Testis (tissue), 3 donors: Measurements from ENCODE around the gene KRT2. TPM values are rescaled to one million over a fixed set of nuclear protein-coding genes. Genes with fewer than 3 reads are reported as not detected.

ENCODE experiments used
- DNase-seq: peaks from one replicate; pipeline ENCODE4 v3.0.0-alpha.2; 2019
- H3K27ac ChIP-seq, 2 donors: fragments of 200-600 bp; sonication (generic); one replicate each; pipeline ENCODE4 v1.5.1; 2019
- H3K27me3 ChIP-seq: fragments of 200-600 bp; sonication (generic); one replicate; pipeline ENCODE4 v1.5.1; 2019
- H3K36me3 ChIP-seq: fragments of 200-600 bp; sonication (generic); one replicate; pipeline ENCODE4 v1.5.1; 2017; ENCODE audit warnings: low read depth; ENCODE audit errors: missing control alignments
- H3K4me1 ChIP-seq: fragments of 200-600 bp; sonication (generic); one replicate; pipeline ENCODE4 v1.5.1; 2019
- H3K4me3 ChIP-seq, 2 donors: fragments of 200-600 bp; sonication (generic); one replicate each; pipeline ENCODE4 v1.5.1; 2017 to 2019
- H3K9me3 ChIP-seq: fragments of 200-600 bp; sonication (generic); one replicate; pipeline ENCODE4 v1.5.1; 2017
- CTCF ChIP-seq, 3 experiments: fragments of 450-650 bp in 2 of 3; fragments of 200-600 bp in 1 of 3; sonication (generic) in 1 of 3; IDR thresholded peaks; one replicate each; pipeline ENCODE4 v1.5.1; 2016 to 2019; ENCODE audit warnings: antibody characterized with exemption in 3 of 3, mild to moderate bottlenecking in 2 of 3, moderate library complexity in 1 of 3
- POLR2A ChIP-seq: fragments of 450-650 bp; IDR thresholded peaks from one replicate; pipeline ENCODE4 v1.6.1; 2017; ENCODE audit warnings: antibody characterized with exemption, mild to moderate bottlenecking, moderate library complexity
- WGBS, 2 donors: methylation state at CpG; one replicate each; pipeline ENCODE4 v1.1.5; 2018; 5-methylcytosine and 5-hydroxymethylcytosine counted together
- intact Hi-C: fragments of 100-400 bp; cut with DNase I; formaldehyde crosslinking; loops from one replicate; pipeline ENCODE4 v1.15.1; 2023; ENCODE audit warnings: low total_unique reads
- polyA plus RNA-seq: library from polyadenylated mRNA; stranded (reverse); fragments of 350-450 nt; fragmentation: Illumina TruSeq; extraction: RNeasy Lipid Tissue Mini Kit (QIAGEN cat#74804); gene quantifications from one replicate; pipeline ENCODE4 v1.2.3, GENCODE V29; 2014; ENCODE audit warnings: low read depth, low replicate concordance; ENCODE audit not compliant: insufficient read depth
- total RNA-seq, 2 donors: library from RNA; depleted of rRNA; stranded (reverse); fragments of >200 nt; gene quantifications; one replicate each; pipeline ENCODE4 v1.2.3, GENCODE V29; 2016

KRT2 gene
- total and polyA plus RNA-seq, 3 donors from 2014 or later: not detected

DNA sequence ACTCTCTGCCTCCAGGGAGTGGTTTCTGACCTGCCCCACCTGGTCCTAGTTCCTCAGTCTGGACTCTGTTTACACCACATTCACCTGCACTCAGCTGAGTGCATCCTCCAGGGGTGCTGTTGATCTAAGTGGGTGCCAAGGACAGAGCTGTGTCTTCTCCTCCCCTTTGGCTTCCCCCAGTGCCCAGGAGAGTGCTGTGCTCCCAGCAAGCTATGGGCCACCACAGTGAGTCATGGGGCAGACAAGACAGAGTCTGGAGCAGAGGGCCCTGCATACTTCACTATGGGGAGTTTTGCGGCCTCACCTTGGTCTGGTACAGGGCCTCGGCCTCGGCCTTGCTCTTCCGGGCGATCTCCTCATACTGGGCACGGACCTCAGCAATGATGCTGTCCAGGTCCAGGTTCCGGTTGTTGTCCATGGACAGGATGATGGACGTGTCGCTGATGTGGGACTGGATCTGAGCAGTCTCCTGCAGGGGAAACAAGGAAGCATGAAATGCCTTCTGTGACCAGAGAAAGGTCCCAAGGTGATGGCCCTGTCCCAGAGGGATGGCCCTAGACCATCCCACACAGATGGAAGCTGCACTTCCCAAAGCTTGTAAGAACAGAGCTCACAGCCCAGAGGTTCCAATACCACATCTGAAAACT, 38.5 kb downstream of the KRT2 start:
- Histone ChIP-seq H3K9me3 (no peaks in the 10 kb centered on the region), H3K4me1 (no peaks in the 10 kb centered on the region), H3K36me3 (no peaks in the 10 kb centered on the region), H3K27me3 (no peaks in the 10 kb centered on the region), H3K27ac (no peak overlapping the region), H3K4me3 (no peak overlapping the region)
- no peak for DNase-seq
- TF ChIP-seq CTCF (IDR thresholded peaks at IDR 0.05) (no peak), POLR2A (no peak)
- WGBS, 2 donors: 92 to 94% methylated on average over 7 to 9 of the region's 9 CpGs
- intact Hi-C loops: no loop called here

DNA sequence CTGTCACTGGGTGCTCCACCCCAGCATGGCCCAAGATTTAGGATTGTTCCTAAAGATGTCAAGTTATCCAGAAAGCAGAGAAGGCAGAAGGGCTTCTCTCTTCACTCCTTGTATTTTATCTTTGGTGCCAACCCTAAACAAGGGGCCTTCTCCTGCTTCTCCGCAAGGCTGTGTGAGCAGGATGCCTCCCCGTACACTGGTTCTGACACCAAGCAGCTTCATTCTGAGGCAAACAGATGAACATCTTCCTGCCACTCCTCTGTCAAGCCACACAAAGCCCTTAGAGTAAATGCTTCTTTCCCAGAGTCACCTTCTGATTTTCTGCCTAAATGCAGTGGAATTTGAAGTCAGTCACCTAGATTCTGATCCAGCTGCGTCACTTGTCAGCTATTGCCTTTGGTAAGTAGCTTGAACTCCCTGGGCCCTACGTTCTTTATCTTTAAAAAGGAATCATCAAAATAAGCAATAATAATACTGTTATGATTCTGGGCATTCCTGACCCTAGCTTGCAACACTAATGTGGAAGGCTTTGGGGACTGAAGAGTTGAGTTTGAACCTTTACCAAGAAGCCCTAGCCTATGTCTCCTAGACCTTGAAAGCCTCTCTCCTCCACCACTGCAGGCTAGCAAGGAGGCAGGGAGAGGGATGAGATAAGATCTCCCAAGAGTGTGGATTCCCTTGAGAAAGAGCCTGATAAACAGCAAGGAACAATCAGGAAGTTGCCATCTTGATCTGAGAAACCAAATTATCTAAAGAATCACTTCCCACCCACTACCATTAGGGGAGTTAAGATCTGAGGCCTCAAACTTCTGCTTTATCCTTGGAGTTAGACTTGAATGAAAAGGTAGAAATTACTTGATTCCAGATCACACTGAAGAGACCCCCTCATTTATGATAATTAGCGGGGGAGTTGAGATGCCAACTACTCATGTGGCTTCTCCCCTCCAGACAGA, 39.3 kb downstream of the KRT2 start:
- H3K27me3 ChIP-seq: no peaks in the 10 kb centered on the region
- H3K9me3 ChIP-seq: no peaks in the 10 kb centered on the region
- no peaks in the 10 kb centered on the region for H3K36me3 ChIP-seq
- intact Hi-C loops: no loop called here
- H3K4me3 ChIP-seq: no peak overlapping the region
- DNase-seq: no peak
- 88 to 91% methylated on average over 5 of the region's 5 CpGs for whole genome bisulfite sequencing, 2 donors
- no peak for TF ChIP-seq POLR2A
- TF ChIP-seq CTCF (IDR thresholded peaks at IDR 0.05): no peak
- no peak overlapping the region for H3K27ac ChIP-seq
- H3K4me1 ChIP-seq: no peaks in the 10 kb centered on the region

DNA sequence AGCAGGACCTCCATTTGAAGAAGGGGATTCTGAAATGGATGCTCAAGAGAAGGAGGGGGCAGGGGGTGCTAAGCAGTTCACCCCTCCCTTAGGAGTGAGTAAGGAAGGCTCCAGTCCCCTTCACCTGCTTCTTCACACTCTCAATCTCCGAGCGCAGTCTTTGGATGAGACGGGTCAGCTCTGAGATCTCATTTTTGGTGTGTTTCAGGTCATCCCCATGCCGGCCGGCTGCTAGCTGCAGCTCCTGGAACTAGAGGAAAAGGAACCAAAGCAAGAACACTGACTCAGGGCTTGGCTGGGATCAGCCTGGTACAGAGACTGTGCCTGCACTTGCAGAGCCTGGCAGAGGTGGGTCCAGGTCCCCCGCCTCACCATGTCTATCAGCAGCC, 40.9 kb downstream of the KRT2 start:
- TF ChIP-seq POLR2A: no peak
- TF ChIP-seq CTCF (IDR thresholded peaks at IDR 0.05): no peak
- no peak overlapping the region for H3K4me3 ChIP-seq
- H3K4me1 ChIP-seq: no peaks in the 10 kb centered on the region
- no peaks in the 10 kb centered on the region for H3K36me3 ChIP-seq
- WGBS, 2 donors: 93 to 98% methylated on average over 6 of the region's 6 CpGs
- intact Hi-C loops: no loop called here
- no peaks in the 10 kb centered on the region for H3K27me3 ChIP-seq
- H3K9me3 ChIP-seq: no peaks in the 10 kb centered on the region
- no peak overlapping the region for H3K27ac ChIP-seq
- no peak for DNase-seq

DNA sequence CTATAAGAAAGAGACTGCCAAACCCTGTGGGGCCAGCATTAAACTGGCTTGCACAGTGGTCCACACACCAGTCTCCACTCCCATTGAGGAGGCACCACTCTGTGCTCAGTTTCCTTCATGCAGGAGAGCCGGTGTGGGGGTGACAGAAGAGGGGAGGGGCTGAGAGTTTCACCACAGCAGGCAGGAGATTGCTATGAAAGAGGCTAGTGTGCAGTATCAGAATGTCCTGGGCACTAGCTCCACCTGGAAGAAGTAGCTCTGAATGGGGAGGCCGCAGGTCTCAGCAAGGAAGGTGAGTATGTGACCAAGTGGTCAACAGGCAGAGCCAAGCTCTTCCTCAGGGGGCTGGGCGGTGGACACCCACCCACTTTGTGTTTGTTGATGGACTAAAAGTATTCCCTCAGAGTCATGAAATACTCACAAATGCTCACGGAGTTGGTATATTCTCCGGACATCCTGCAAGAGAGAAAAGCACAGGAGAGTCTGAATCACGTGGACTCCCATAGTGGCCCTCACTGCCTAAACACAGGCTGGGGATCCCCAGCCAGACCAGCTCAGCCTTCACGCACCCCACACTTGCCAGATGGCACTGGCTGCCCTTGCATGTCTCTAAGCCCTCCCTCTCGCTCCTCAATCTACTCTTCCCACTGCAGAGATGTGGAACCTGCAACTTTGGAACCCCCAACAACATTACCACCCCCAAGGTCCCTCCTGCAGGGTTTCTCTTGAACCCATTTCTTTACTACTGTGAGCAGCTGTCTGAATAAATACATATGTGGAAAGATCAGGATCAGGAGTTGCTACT, 43.0 kb downstream of the KRT2 start:
- DNase-seq: no peak
- WGBS, 2 donors: 84 to 88% methylated on average over 8 of the region's 8 CpGs
- Histone ChIP-seq H3K36me3 (no peaks in the 10 kb centered on the region), H3K27ac (no peak overlapping the region), H3K4me3 (no peak overlapping the region), H3K4me1 (no peaks in the 10 kb centered on the region), H3K9me3 (no peaks in the 10 kb centered on the region), H3K27me3 (no peaks in the 10 kb centered on the region)
- TF ChIP-seq CTCF (IDR thresholded peaks at IDR 0.05) (no peak), POLR2A (no peak)
- intact Hi-C loops: no loop called here
